Measurements from ENCODE around the gene SESN3.
"Not testable (repeated sequence)": the region's sequence is repeated elsewhere in the genome, so short reads cannot be mapped to it uniquely, and the experiment has no call there.

GRCh38 chr11:95251896-95252295, 20.9 kb upstream of the SESN3 start:
- TF ChIP-seq CTCF (IDR thresholded peaks at IDR 0.05; ENCODE audit: insufficient read depth, low read length); REST (IDR thresholded peaks at IDR 0.05; ENCODE audit: insufficient replicate concordance, low read depth); POLR2AphosphoS5 (IDR thresholded peaks at IDR 0.05; ENCODE audit: low read depth): not testable (repeated sequence)

Measured in HL-60 (cell line).